HL-60 (cell line): Measurements from ENCODE around the gene NYNRIN.
A peak's percentile ranks its signal among the peaks of the same experiment; 100 is the strongest.

Experiments used
- DNase-seq, 2 experiments: peaks; one replicate each; pipeline ENCODE4 v3.0.0-alpha.2; 2010 to 2020; ENCODE audit warnings: low read depth in 1 of 2, low spot score in 1 of 2
- H3K27ac ChIP-seq: fragments of 250-450 bp; sonication (Bioruptor Pico); replicated peaks from 2 replicates; pipeline ENCODE4 v1.5.1; 2020; ENCODE audit warnings: mild to moderate bottlenecking, moderate library complexity
- H3K27me3 ChIP-seq: fragments of 250-450 bp; sonication (Bioruptor Pico); 2 replicates; pipeline ENCODE4 v1.5.1; 2021; ENCODE audit warnings: mild to moderate bottlenecking, moderate library complexity; ENCODE audit not compliant: insufficient read depth, poor library complexity, severe bottlenecking
- H3K4me3 ChIP-seq: replicated peaks from 2 replicates; pipeline ENCODE4 v1.5.1; 2011; ENCODE audit warnings: mild to moderate bottlenecking, control low read depth, low read length; ENCODE audit not compliant: insufficient read depth
- CTCF ChIP-seq: IDR thresholded peaks from one replicate; pipeline ENCODE4 v1.5.1; 2011; ENCODE audit warnings: low read length, control low read depth, inconsistent platforms; ENCODE audit not compliant: insufficient read depth
- GABPA ChIP-seq: IDR thresholded peaks from 2 replicates; pipeline ENCODE4 v1.6.1; 2012; ENCODE audit warnings: low read depth
- POLR2AphosphoS5 ChIP-seq: IDR thresholded peaks from 2 replicates; pipeline ENCODE4 v1.6.1; 2012; ENCODE audit warnings: low read depth
- REST ChIP-seq: IDR thresholded peaks from 2 replicates; pipeline ENCODE4 v1.6.1; 2012; ENCODE audit warnings: low read depth; ENCODE audit not compliant: insufficient replicate concordance
- SPI1 ChIP-seq: IDR thresholded peaks from 2 replicates; pipeline ENCODE4 v1.6.1; 2012; ENCODE audit warnings: low read depth, mild to moderate bottlenecking, borderline replicate concordance

NYNRIN gene

GRCh38 chr14:24427537-24428508 is 29.0 kb downstream of the NYNRIN start:
- DNase-seq: no peak
- H3K27me3 ChIP-seq: no peaks in the 10 kb centered on the region
- TF ChIP-seq SPI1 (no peak), REST (no peak), POLR2AphosphoS5 (no peak), CTCF (no peak), GABPA (no peak)
- H3K27ac ChIP-seq: no peak overlapping the region
- H3K4me3 ChIP-seq: no peak overlapping the region

GRCh38 chr14:24428628-24429394 is 30.0 kb downstream of the NYNRIN start:
- H3K27ac ChIP-seq: peak overlapping the region; percentile 88
- no peak for DNase-seq
- no peaks in the 10 kb centered on the region for H3K27me3 ChIP-seq
- no peak for TF ChIP-seq GABPA
- no peak overlapping the region for H3K4me3 ChIP-seq

GRCh38 chr14:24429395-24430142 is 30.8 kb downstream of the NYNRIN start, which contains the start of the genes CBLN3 and KHNYN:
CBLN3 (minus strand) TSS chr14:24429668; CDS start chr14:24429054, 614 bp downstream.
KHNYN (plus strand) TSS chr14:24429954; CDS start chr14:24430731, 777 bp downstream.
- TF ChIP-seq REST: no peak
- peak; percentile 69; the same call in 1 of the 2 replicates for TF ChIP-seq POLR2AphosphoS5
- no peak for TF ChIP-seq GABPA
- no peak for TF ChIP-seq CTCF
- TF ChIP-seq SPI1: peak; percentile 54; the same call in 1 of the 2 replicates
- H3K27ac ChIP-seq: peak within 1 kb of the TSS; percentile 88

More at GRCh38 chr14:24429395-24430142, 30.8 kb downstream of the NYNRIN start, which contains the start of the genes CBLN3 and KHNYN:
- peak; percentile 80 to 89 for DNase-seq
- no peaks in the 10 kb centered on the region for H3K27me3 ChIP-seq
- peak within 1 kb of the TSS; percentile 74 for H3K4me3 ChIP-seq
